SK-N-SH treated with all-trans-retinoic acid at 6 μM for 48 hours (cell line): ENCODE results near the gene EN1.

Experiments used
- ISL1 ChIP-seq: fragments of 250-450 bp; sonication (Bioruptor Pico); IDR thresholded peaks from 2 replicates; pipeline ENCODE4 v2.1.2; 2022; ENCODE audit warnings: mild to moderate bottlenecking, moderate library complexity
- TSHZ2 ChIP-seq: fragments of 250-450 bp; sonication (Bioruptor Pico); IDR thresholded peaks from 2 replicates; pipeline ENCODE4 v1.5.0; 2020; ENCODE audit warnings: mild to moderate bottlenecking, moderate library complexity

- TF ChIP-seq ISL1 (CRISPR knock-in tag) (no peak), TSHZ2 (CRISPR knock-in tag) (no peak)
Observed at GRCh38 chr2:118815731-118816130, 31.7 kb downstream of the EN1 start.
